ENCODE measurements around the gene ANOS1. TPM values are rescaled to one million over a fixed set of nuclear protein-coding genes. Genes with fewer than 3 reads are reported as not detected.
"Not testable (repeated sequence)": the region's sequence is repeated elsewhere in the genome, so short reads cannot be mapped to it uniquely, and the experiment has no call there.

The ANOS1 gene
- total RNA-seq, 1 donor from 2014 or later, result 4.3 TPM

DNA sequence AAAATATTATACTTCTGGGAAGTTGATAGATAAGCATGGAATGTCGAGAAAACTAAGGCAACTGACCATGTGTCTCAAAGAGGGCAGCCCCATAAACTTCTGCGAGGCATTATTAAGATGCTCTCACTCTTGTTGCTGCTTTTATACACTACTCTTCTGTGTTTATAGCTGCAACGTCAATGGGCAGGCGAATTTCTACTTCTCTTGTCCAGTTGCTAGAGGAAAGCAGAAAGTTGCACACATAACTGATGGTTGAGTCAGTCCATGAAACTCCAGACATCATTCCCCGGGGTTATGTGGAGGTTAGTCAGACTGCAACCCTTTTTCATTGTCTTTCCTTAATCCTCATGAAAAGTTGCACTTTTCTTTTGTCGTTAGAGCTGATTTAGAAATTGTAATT lies 227.5 kb downstream of the ANOS1 start:
- TF ChIP-seq, protein P1, sequence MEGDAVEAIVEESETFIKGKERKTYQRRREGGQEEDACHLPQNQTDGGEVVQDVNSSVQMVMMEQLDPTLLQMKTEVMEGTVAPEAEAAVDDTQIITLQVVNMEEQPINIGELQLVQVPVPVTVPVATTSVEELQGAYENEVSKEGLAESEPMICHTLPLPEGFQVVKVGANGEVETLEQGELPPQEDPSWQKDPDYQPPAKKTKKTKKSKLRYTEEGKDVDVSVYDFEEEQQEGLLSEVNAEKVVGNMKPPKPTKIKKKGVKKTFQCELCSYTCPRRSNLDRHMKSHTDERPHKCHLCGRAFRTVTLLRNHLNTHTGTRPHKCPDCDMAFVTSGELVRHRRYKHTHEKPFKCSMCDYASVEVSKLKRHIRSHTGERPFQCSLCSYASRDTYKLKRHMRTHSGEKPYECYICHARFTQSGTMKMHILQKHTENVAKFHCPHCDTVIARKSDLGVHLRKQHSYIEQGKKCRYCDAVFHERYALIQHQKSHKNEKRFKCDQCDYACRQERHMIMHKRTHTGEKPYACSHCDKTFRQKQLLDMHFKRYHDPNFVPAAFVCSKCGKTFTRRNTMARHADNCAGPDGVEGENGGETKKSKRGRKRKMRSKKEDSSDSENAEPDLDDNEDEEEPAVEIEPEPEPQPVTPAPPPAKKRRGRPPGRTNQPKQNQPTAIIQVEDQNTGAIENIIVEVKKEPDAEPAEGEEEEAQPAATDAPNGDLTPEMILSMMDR (IDR thresholded peaks at IDR 0.05; ENCODE audit: unreplicated experiment), result no peak
- Mint-ChIP-seq H3K4me1 (peaks cover 14% of the 10 kb centered on the region), H3K4me3 (peak overlapping the region; percentile 8), H3K9me3 (no peaks in the 10 kb centered on the region), H3K27me3 (ENCODE audit: low read depth) (no peaks in the 10 kb centered on the region), H3K36me3 (no peaks in the 10 kb centered on the region), H3K27ac (peak overlapping the region; percentile 89)
- no peak for DNase-seq (ENCODE audit: low spot score in 2 of 2, unreplicated experiment in 2 of 2)

DNA sequence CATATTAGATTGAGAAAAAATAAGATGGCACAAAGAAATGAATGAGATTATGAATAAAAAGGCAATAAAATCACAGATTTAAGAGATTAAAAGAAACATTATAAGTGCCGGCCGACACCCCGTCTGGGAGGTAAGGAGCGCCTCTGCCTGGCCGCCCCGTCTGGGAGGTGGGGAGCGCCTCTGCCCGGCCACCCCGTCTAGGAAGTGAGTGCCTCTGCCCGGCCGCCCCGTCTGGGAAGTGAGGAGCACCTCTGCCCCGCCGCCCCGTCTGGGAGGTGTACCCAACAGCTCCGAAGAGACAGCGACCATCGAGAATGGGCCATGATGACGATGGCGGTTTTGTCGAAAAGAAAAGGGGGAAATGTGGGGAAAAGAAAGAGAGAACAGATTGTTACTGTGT lies 229.8 kb downstream of the ANOS1 start:
- H3K36me3 Mint-ChIP-seq; H3K27ac Mint-ChIP-seq; H3K9me3 Mint-ChIP-seq; H3K4me3 Mint-ChIP-seq; DNase-seq (ENCODE audit: low spot score in 2 of 2, unreplicated experiment in 2 of 2); H3K27me3 Mint-ChIP-seq (ENCODE audit: low read depth): not testable (repeated sequence)
- H3K4me1 Mint-ChIP-seq, result peaks cover 14% of the 10 kb centered on the region

DNA sequence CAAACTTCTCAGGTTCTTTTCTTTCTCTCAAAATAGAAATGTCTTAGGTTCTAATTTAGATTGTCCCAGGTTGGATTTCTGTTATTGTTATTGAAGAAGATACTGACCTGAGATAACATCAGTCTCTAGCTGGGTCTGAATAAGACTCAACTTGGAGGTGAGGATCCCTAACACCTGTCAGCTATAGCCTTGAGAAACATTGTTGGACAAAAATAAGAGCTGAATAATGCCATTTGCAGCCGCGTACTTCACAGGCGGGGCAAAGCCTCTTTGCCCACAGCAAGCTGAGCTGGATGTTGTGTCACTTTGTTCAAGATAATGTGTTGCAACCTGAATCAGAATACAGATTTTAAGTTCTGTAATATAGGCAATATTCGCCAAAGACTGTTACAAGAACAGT lies 231.7 kb downstream of the ANOS1 start:
- TF ChIP-seq, protein P1 (IDR thresholded peaks at IDR 0.05; ENCODE audit: unreplicated experiment), result no peak
- no peak overlapping the region for H3K4me3 Mint-ChIP-seq
- no peaks in the 10 kb centered on the region for H3K9me3 Mint-ChIP-seq
- no peaks in the 10 kb centered on the region for H3K36me3 Mint-ChIP-seq
- no peak overlapping the region for H3K27ac Mint-ChIP-seq
- H3K4me1 Mint-ChIP-seq, result peaks cover 11% of the 10 kb centered on the region
- no peak for DNase-seq (ENCODE audit: low spot score in 2 of 2, unreplicated experiment in 2 of 2)
- H3K27me3 Mint-ChIP-seq (ENCODE audit: low read depth), result no peaks in the 10 kb centered on the region

DNA sequence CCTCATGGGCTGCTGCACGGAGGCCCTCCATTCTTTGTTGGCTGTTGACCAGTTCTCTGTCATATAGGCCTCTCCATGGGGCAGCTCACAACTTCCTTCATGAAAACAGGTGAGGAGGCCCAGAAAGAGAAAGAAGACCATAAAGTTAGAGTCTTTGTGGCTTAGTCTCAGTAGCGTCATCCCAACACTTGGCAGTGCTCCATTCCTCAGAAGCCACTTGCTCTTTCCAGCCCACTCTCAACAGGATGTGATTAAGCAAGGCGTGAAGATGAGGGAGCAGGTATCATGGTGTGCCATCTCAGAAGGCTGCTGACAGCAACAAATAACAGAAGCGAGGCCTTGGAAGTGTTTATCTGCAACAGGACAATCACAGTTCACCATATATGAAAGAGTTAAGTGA lies 236.9 kb downstream of the ANOS1 start:
- not testable (repeated sequence) for H3K27me3 Mint-ChIP-seq (ENCODE audit: low read depth); H3K4me3 Mint-ChIP-seq; H3K36me3 Mint-ChIP-seq; H3K4me1 Mint-ChIP-seq; H3K27ac Mint-ChIP-seq; H3K9me3 Mint-ChIP-seq; DNase-seq (ENCODE audit: low spot score in 2 of 2, unreplicated experiment in 2 of 2)

DNA sequence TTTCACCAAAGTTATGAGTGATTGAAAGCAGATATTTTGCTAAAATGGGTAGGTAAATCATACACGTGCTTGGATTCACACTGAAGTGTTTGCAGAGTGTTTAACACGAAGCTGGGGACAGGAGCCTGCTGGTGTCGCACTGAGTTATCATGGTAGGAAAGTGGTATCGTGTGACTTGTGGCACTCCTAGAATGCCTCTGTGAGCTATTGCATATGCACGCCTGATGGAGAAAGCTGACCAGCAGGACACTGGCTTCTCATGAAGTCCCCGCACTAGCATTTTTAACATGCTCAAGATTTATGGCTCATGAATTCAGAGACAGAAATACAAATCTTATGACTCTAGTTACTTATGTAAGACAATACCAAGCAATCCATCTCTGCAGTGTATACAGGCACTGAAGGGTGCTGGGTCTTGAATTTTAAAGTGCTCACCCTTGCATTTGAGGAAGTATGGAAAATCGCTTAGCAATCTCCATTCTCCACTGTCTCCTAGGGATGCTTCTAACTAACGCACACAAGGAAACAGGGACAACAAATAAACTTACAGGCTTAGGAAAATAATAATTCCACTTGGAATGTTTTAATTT lies 247.5 kb downstream of the ANOS1 start:
- H3K27ac Mint-ChIP-seq, result no peak overlapping the region
- TF ChIP-seq, protein P1 (IDR thresholded peaks at IDR 0.05; ENCODE audit: unreplicated experiment), result no peak
- no peak overlapping the region for H3K4me3 Mint-ChIP-seq
- no peaks in the 10 kb centered on the region for H3K4me1 Mint-ChIP-seq
- DNase-seq (ENCODE audit: low spot score in 2 of 2, unreplicated experiment in 2 of 2), result no peak
- H3K9me3 Mint-ChIP-seq, result no peaks in the 10 kb centered on the region
- H3K36me3 Mint-ChIP-seq, result no peaks in the 10 kb centered on the region
- H3K27me3 Mint-ChIP-seq (ENCODE audit: low read depth), result no peaks in the 10 kb centered on the region

Other genes with a start within 250 kb of the ANOS1 start
- gene FAM9A, start 69.2 kb upstream of the ANOS1 start, total RNA-seq, result not detected in 3 replicates